ENCODE measurements around the gene ZDHHC14.

- TF ChIP-seq CTCF (IDR thresholded peaks at IDR 0.05) (no peak), POLR2A (IDR thresholded peaks at IDR 0.05) (no peak)
These were observed 49.8 kb downstream of the ZDHHC14 start for GRCh38 chr6:157430834-157431233.

All from thyroid gland (tissue), 4 donors.